GM18861 (cell line): ENCODE data around the gene HBG1.

Source experiments
- ATAC-seq: cut with Tn5 transposase; IDR thresholded peaks from one replicate; pipeline ENCODE4 v1.9.1; 2021; ENCODE audit not compliant: unreplicated experiment

Gene HBG1

DNA sequence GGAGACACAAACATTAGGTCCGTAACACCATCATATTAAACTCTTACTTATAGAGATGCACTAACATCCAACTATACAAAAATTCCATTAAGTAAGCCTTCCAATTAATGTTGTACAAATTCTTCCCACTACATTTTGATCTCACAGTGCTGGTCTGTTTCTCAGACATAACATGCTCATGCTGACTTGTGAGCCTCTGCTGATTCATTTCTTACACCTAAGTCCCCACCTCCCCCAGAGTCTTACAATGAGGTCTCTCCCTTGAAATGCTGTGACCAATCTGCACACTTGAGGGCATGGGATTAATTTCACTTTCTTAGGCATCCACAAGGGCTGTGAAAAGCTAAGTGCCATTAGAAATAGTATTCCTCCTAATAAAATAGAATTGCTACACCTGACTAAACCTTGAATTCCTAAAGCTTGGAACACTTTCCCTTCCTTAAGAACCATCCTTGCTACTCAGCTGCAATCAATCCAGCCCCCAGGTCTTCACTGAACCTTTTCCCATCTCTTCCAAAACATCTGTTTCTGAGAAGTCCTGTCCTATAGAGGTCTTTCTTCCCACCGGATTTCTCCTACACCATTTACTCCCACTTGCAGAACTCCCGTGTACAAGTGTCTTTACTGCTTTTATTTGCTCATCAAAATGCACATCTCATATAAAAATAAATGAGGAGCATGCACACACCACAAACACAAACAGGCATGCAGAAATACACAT lies 2.0 kb downstream of the HBG1 start:
- no peak for ATAC-seq

- no peak for ATAC-seq
Measured at GRCh38 chr11:5246772-5247471, 2.7 kb downstream of the HBG1 start.

DNA sequence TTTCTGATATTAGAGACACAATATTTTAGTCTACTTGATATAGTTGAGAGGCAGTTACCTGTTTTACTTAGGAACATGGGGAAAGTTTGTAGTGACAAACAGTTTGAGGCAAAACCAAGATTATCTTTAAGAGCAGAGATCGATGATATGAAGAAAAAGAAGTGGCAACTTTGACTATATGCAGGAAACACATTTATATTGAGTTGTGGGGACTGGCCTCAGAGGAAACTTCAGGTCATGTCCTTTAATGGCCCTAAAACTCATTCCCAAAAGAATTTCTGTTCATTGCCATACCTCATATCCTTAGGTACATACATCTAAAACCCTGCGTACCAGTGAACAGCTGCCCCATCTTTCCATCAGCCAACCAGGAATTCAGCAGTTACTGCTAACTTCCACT lies 4.5 kb downstream of the HBG1 start:
- ATAC-seq = no peak

- ATAC-seq = no peak
Measured at GRCh38 chr11:5243816-5244180, 5.9 kb downstream of the HBG1 start.

DNA sequence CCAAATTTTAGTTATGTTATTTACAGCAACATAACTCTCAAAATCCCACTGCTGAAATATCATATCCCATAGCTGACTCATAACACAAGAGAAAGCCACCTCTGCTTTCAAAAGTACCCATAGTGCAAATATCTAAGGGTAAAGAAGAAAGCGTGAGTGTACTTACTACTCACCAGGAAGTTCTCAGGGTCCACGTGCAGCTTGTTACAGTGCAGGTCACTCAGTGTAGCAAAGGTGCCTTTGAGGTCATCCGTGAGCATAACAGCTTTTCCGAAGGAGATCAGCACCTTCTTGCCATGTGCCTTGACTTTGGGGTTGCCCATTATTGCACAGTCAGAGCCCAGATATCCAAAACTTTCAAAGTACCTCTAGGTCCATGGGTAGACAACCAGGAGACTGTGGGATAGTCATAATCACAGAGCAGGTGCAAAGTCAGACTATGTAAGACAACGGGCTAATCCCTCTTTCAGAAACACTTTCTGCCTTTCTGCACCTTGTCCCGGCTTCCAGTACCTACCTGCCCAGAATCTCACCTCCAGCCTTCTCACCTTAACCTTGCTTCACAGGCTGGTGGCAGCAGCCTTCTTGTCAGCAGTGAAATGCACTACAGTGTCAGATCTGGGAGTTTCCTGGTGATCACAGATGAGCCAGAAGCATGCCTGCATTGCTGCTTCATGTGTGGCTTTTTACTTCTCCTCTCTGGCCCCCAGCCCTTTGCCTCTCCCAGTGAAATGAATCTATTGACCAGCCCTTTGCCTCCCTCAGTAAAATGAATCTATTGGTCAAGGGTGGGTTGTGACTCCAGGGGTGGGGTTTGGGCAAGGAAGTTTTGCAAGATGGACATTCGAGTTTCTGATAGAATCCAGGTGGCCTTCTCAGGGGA lies 6.5 kb downstream of the HBG1 start:
- no peak for ATAC-seq

- no peak for ATAC-seq
Measured at GRCh38 chr11:5242208-5242607, 7.4 kb downstream of the HBG1 start.

GRCh38 chr11:5241458-5241857 lies 8.2 kb downstream of the HBG1 start:
- ATAC-seq = no peak

GRCh38 chr11:5240458-5240857 lies 9.2 kb downstream of the HBG1 start:
- ATAC-seq = no peak

DNA sequence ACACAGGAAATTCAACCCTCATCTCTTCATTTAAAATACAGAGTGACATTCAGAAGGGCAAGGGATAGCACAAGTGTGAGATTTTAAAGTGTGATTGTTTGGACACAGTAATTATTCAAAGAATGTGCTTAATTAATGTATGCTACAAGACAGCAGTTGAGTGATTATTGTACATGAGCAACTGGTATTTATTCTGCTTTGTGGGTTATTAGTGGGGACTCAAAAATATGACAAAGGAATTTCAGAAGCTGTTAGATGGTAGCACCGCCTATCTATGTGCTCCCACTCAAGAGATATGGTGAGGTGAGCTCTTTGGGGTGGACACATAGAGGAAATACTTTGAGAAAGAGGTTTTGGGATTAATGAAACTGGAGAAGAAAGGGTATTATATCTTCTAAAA lies 9.6 kb downstream of the HBG1 start:
- ATAC-seq = no peak

DNA sequence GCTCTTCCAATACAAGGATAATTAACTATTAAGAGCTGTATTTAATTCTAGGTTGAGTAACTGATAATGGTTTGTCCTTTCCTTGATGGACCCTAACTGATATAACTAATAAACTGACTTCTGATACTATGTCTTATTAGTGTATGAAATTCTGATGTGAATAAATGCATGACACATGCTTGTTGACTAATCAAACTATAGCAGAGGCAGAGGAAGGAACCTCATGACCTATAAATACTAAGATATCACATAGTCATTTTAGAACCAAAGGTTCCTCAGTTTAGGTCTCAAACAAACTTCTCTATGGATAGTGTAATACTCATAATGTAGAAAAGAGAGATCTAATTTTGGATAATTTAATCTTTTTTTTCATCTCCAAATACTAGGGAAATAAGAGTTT lies 10.6 kb downstream of the HBG1 start:
- no peak for ATAC-seq

- no peak for ATAC-seq
Measured at GRCh38 chr11:5238486-5238885, 11.2 kb downstream of the HBG1 start.

DNA sequence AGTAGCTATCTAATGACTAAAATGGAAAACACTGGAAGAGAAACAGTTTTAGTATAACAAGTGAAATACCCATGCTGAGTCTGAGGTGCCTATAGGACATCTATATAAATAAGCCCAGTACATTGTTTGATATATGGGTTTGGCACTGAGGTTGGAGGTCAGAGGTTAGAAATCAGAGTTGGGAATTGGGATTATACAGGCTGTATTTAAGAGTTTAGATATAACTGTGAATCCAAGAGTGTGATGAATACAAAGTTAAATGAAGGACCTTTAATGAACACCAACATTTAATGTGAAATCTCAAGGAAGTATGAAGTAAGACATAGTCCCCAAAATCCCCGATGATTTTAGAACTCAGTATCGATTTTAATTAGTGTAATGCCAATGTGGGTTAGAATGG lies 12.2 kb downstream of the HBG1 start:
- ATAC-seq = no peak

- no peak for ATAC-seq
Measured at GRCh38 chr11:5235364-5236095, 14.1 kb downstream of the HBG1 start.

DNA sequence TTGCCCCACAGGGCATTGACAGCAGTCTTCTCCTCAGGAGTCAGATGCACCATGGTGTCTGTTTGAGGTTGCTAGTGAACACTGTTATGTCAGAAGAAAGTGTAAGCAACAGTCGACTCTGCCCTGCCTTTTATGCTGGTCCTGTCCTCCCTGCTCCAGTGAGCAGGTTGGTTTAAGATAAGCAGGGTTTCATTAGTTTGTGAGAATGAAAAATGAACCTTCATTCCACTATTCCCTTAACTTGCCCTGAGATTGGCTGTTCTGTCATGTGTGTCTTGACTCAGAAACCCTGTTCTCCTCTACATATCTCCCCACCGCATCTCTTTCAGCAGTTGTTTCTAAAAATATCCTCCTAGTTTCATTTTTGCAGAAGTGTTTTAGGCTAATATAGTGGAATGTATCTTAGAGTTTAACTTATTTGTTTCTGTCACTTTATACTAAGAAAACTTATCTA lies 15.2 kb downstream of the HBG1 start, which contains the start of gene HBD:
HBD (minus strand) TSS at position 103 of the 454 bp plus-strand sequence; CDS start at position 53, 50 bp downstream.
- ATAC-seq = peak; percentile 82

DNA sequence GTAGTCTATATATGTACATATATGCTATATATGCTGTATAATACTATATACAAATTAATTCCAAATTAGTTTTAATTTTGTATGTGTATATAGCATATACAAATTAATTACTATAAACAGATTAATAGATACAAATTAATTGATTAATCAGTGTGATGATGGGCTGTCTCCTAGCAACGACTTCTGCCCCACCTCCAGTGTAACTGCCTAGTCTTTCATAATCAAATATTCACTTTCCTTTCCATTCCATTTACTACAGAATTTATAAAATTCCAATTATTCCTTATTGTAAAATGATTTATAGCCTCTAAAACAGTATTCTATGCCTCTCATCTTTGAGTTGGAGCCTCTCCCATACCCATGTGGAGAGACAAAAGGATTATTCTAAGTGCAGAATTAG lies 16.4 kb downstream of the HBG1 start:
- no peak for ATAC-seq

- no peak for ATAC-seq
Measured at GRCh38 chr11:5232821-5233220, 16.8 kb downstream of the HBG1 start.

GRCh38 chr11:5232176-5232575 lies 17.5 kb downstream of the HBG1 start:
- ATAC-seq = no peak

GRCh38 chr11:5231111-5231510 lies 18.5 kb downstream of the HBG1 start:
- no peak for ATAC-seq

DNA sequence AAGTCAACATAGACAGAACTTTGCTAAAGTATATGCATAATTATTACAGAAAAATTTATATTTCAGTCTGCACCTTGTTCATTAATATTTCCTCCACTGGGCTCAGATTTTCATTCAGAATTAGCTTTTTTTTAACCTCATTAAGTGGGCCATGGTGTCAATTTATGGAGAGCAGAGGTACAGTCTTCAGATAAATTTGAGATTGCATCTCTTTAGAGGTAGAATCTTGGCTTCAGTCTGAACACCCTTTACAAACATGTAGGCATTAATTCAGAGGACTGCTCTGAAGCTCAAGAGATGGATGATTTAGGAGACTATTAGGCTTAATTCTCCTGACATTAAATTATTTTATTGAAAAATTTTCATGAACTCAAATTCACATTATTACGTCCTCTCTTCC lies 19.4 kb downstream of the HBG1 start:
- ATAC-seq = no peak

DNA sequence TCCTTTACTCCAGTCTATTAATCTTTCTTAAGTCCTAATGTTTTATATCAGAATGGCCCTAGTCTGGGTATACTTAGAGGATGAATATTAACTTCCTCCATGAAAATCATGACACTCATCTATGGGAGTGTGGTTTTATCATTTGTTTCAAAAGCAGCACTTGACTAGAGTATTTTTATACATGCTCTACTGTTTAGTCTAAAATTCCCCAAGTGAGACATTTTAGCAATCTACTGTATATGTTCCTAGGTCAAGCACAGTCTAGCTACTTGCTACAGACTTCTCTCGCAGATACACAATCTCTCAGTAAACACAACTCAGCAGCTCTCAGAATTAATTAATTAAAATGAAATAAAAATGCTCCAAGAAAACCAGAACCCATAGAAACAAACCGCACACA lies 19.9 kb downstream of the HBG1 start:
- ATAC-seq = no peak

- no peak for ATAC-seq
Measured at GRCh38 chr11:5229356-5229755, 20.3 kb downstream of the HBG1 start.
